PFSK-1 (cell line): ENCODE measurements around the gene MIPOL1.

Experiments used
- FOXP2 ChIP-seq: optimal IDR thresholded peaks from 2 replicates; pipeline ENCODE3; 2011; ENCODE audit warnings: borderline replicate concordance, control low read depth, inconsistent platforms; ENCODE audit not compliant: insufficient read depth; ENCODE audit errors: extremely low read length, extremely low read depth
- POLR2AphosphoS5 ChIP-seq: IDR thresholded peaks from 2 replicates; pipeline ENCODE4 v1.6.1; 2012; ENCODE audit warnings: low read depth, mild to moderate bottlenecking, control low read depth, low read length, moderate library complexity
- SIN3A ChIP-seq: IDR thresholded peaks from 2 replicates; pipeline ENCODE4 v1.6.1; 2012; ENCODE audit warnings: mild to moderate bottlenecking, low read length, moderate library complexity, borderline replicate concordance; ENCODE audit not compliant: insufficient read depth
- TAF1 ChIP-seq: IDR thresholded peaks from 2 replicates; pipeline ENCODE4 v1.6.1; 2012; ENCODE audit warnings: low read length, control low read depth, borderline replicate concordance; ENCODE audit not compliant: insufficient read depth
- TF ChIP-seq, protein P1 (sequence below), 2 experiments: IDR thresholded peaks; 2 replicates each; pipeline versions ENCODE4 v1.6.1 to v1.8.0; 2011 to 2012; ENCODE audit warnings: low read depth in 2 of 2, low read length in 2 of 2, control low read depth in 1 of 2, inconsistent platforms in 1 of 2, mild to moderate bottlenecking in 1 of 2, moderate library complexity in 1 of 2; ENCODE audit not compliant: insufficient read depth in 1 of 2

DNA sequence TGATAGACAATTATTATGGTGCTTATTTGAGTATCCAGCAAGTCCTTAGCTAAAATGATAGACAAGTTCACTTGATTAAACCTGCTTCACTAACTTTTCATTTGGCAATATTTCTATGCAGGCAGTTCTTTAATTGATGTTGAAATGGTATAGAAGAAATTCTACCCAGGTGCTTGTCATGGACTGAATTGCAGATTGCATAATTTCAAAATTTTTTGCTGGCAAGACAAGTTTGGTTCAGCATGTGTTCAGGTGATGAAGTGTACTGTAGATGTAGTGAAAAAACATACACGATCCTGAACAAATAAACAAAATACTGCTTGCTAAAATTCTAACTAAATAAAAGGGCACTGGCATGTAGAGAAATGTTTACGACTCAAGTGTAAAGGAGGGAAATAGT lies 208.4 kb downstream of the MIPOL1 start:
- no peak for TF ChIP-seq POLR2AphosphoS5
- no peak for TF ChIP-seq SIN3A
- TF ChIP-seq TAF1 = no peak
- TF ChIP-seq, protein P1, sequence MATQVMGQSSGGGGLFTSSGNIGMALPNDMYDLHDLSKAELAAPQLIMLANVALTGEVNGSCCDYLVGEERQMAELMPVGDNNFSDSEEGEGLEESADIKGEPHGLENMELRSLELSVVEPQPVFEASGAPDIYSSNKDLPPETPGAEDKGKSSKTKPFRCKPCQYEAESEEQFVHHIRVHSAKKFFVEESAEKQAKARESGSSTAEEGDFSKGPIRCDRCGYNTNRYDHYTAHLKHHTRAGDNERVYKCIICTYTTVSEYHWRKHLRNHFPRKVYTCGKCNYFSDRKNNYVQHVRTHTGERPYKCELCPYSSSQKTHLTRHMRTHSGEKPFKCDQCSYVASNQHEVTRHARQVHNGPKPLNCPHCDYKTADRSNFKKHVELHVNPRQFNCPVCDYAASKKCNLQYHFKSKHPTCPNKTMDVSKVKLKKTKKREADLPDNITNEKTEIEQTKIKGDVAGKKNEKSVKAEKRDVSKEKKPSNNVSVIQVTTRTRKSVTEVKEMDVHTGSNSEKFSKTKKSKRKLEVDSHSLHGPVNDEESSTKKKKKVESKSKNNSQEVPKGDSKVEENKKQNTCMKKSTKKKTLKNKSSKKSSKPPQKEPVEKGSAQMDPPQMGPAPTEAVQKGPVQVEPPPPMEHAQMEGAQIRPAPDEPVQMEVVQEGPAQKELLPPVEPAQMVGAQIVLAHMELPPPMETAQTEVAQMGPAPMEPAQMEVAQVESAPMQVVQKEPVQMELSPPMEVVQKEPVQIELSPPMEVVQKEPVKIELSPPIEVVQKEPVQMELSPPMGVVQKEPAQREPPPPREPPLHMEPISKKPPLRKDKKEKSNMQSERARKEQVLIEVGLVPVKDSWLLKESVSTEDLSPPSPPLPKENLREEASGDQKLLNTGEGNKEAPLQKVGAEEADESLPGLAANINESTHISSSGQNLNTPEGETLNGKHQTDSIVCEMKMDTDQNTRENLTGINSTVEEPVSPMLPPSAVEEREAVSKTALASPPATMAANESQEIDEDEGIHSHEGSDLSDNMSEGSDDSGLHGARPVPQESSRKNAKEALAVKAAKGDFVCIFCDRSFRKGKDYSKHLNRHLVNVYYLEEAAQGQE (IDR thresholded peaks at IDR 0.05; ENCODE audit: insufficient read depth in 1 of 2, low read depth in 2 of 2, low read length in 2 of 2) = no peak
- no peak for TF ChIP-seq FOXP2
